Muscle layer of colon (tissue), 2 donors: ENCODE results near the gene SDS.

Source experiments
- H3K27ac ChIP-seq: one replicate; pipeline ENCODE4 v1.7.0; 2013; ENCODE audit warnings: low read depth, mild to moderate bottlenecking, low read length, moderate library complexity
- H3K27me3 ChIP-seq, 2 donors: one replicate each; pipeline ENCODE4 v1.7.0; 2013; ENCODE audit warnings: low read length in 2 of 2, mild to moderate bottlenecking in 2 of 2; ENCODE audit not compliant: insufficient read depth in 2 of 2, control insufficient read depth in 1 of 2
- H3K36me3 ChIP-seq: one replicate; pipeline ENCODE4 v1.7.0; 2013; ENCODE audit warnings: mild to moderate bottlenecking, low read length; ENCODE audit not compliant: insufficient read depth
- H3K4me1 ChIP-seq: one replicate; pipeline ENCODE4 v1.7.0; 2013; ENCODE audit warnings: mild to moderate bottlenecking, low read length; ENCODE audit not compliant: insufficient read depth
- H3K4me3 ChIP-seq, 2 donors: one replicate each; pipeline ENCODE4 v1.7.0; 2013; ENCODE audit warnings: low read length in 2 of 2, low read depth in 1 of 2, mild to moderate bottlenecking in 1 of 2, moderate library complexity in 1 of 2
- H3K9ac ChIP-seq: one replicate; pipeline ENCODE4 v1.7.0; 2013; ENCODE audit warnings: low read length
- H3K9me3 ChIP-seq: one replicate; pipeline ENCODE4 v1.7.0; 2013; ENCODE audit warnings: mild to moderate bottlenecking, low read length
- donor health status: abdominal sarcoma.
- donor health status: Adenocarcinoma of cecum.

Gene SDS

DNA sequence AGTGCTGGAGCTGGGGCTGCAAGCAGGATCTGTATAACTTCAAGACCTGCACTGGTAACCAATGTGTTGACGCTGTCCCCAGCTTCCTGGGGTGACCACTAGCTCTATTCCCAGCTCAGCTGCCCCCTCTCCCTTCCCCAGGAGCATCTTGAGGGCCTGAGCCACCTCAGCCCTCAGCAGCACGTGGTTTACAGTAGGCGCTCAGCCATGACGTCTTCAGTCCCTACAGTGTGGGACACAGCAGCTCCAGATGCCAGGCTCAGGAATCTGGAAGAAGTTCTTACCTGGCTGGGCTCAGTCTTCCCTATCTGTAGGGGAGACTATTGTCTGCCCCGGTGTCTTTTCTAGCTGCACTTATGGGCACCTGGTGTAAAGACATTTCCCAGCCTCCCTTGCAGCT is 8.6 kb downstream of the SDS start:
- Histone ChIP-seq H3K4me1 (no peaks in the 10 kb centered on the region), H3K4me3 (no peak overlapping the region), H3K27ac (no peak overlapping the region), H3K9me3 (no peaks in the 10 kb centered on the region), H3K36me3 (peaks cover 11% of the 10 kb centered on the region), H3K27me3 (peaks cover 0 to 5% of the 10 kb centered on the region in 2 donors), H3K9ac (no peak overlapping the region)

DNA sequence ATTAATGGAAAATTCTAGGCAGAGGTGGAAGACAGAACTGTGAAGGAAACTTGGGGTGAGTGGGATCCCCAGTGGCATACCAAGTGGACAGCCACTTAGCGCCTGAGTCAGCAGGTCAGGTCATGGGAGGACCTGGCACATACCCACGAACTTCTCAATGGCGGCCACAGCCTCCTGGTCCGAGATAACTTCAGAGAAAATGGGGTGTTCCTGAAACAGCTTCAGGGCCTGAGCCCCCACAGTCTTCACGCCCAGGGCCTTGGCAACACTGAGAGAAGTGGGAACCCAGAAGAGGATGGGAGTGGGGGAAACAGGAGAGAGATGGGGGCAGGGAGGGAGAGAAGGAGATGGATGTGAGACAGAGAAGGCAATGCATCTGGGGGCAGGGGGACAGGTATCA is 9.9 kb downstream of the SDS start:
- Histone ChIP-seq H3K9ac (no peak overlapping the region), H3K27me3 (no peaks in the 10 kb centered on the region), H3K36me3 (peaks cover 13% of the 10 kb centered on the region), H3K4me1 (no peaks in the 10 kb centered on the region), H3K9me3 (no peaks in the 10 kb centered on the region), H3K4me3 (no peak overlapping the region), H3K27ac (no peak overlapping the region)

DNA sequence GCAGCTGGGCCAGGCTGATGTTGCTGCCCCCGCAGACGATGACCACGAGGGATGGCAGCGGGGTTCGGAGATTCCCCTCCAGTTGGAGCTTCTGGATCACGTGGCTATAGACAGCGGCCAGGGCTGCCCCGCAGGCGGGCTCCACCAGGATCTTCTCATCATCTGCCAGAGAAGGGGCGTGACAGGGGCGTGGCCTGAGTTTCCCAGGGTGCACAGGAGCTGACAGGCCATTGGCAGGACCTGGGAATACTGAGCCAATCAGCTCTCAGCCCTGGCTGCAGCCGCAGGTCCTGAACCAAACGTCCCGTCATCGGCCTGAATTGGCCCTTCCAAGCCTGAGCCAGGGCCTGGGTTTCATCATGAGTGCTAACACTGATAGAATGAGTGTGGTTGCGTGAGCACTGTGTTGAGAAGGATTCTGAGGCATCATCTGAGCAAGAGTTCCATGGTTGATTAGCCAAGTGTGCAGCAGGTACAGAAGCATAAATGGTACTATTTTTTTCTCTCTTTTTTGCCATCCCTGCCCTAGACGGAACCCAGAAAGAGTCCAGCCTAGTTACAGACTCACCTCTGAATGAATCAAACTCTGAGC is 10.6 kb downstream of the SDS start:
- H3K36me3 ChIP-seq, result peaks cover 13% of the 10 kb centered on the region
- no peak overlapping the region for H3K4me3 ChIP-seq
- H3K27ac ChIP-seq, result no peak overlapping the region
- no peaks in the 10 kb centered on the region for H3K4me1 ChIP-seq
- no peaks in the 10 kb centered on the region for H3K27me3 ChIP-seq
- H3K9ac ChIP-seq, result no peak overlapping the region
- no peaks in the 10 kb centered on the region for H3K9me3 ChIP-seq

DNA sequence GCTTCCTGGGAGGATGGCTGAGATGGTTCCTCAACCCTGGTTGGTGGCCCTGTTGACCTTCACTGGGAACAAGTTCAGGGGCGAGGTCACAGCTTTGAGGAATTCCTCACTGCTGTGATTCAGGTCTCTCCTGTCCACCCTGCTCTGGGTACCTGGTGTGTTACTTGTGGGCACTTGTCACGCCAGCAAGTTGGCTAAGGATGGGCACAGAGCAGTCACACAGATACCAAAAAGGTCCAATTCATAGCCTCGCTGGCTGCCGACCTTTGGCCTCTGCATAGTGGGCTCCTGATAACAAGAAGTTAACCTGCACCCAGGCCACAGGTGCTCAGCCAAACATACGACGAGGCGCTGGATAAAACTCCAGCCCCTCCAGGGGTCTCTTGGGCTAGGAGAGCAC is 11.2 kb downstream of the SDS start:
- no peak overlapping the region for H3K27ac ChIP-seq

DNA sequence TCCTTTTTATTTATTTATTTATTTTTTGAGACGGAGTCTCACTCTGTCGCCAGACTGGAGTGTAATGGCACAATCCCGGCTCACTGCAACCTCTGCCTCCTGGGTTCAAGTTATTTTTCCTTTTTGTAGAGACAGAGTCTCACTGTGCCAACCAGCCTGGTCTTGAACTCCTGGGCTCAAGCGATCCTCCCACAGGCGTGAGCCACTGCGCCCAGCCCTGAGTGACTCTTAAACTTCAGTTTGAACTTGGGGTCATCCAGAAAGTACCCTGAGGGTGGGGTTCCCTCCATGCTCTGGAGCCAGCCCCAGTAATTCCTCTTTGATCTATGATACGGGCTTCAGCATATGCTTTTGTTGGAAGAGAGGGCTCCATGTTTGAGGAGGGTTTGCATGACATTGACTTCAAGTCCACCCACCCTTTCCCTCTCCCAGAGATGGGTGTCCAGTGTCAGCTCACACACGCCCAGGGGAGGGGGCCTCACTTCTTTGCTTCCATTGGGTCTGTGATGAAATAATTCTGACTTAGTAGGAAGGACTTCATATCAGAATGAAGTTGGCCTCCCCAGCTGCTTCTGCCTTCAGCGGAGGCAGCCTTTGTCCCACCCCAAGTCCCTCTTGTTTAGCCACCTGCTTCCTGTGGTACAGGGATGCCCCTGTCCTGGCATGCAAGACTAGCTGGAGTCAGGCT is 11.9 kb downstream of the SDS start:
- Histone ChIP-seq H3K27ac (no peak overlapping the region), H3K4me1 (no peaks in the 10 kb centered on the region), H3K27me3 (no peaks in the 10 kb centered on the region), H3K9me3 (no peaks in the 10 kb centered on the region), H3K4me3 (no peak overlapping the region), H3K36me3 (peaks cover 18% of the 10 kb centered on the region), H3K9ac (no peak overlapping the region)

More for the DNA sequence above, 11.2 kb downstream of the SDS start:
- H3K4me3 ChIP-seq, result no peak overlapping the region
- peaks cover 15% of the 10 kb centered on the region for H3K36me3 ChIP-seq
- H3K9me3 ChIP-seq, result no peaks in the 10 kb centered on the region
- H3K9ac ChIP-seq, result no peak overlapping the region
- no peaks in the 10 kb centered on the region for H3K4me1 ChIP-seq
- no peaks in the 10 kb centered on the region for H3K27me3 ChIP-seq

DNA sequence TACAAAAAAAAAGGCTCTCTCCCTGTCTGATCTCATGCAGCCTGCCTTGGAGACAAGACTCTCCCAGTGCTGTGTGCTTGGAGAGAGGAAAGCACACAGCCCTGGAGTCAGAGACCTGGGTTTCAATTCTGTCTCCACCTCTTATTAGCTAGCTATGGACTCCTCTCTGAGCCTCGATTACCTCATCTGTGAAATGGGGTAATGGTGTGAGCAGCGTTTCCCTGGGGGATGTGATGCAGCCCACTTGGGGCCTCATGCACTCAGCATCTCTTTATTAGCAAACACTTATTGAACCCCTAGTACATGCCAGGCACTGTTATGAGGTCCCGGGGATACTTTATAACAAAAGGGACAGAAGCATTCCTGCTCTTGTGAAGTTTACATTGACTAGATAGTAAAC is 12.5 kb downstream of the SDS start:
- Histone ChIP-seq H3K27ac (no peak overlapping the region), H3K9me3 (no peaks in the 10 kb centered on the region), H3K4me3 (no peak overlapping the region), H3K9ac (no peak overlapping the region), H3K36me3 (peaks cover 18% of the 10 kb centered on the region), H3K4me1 (no peaks in the 10 kb centered on the region), H3K27me3 (no peaks in the 10 kb centered on the region)

DNA sequence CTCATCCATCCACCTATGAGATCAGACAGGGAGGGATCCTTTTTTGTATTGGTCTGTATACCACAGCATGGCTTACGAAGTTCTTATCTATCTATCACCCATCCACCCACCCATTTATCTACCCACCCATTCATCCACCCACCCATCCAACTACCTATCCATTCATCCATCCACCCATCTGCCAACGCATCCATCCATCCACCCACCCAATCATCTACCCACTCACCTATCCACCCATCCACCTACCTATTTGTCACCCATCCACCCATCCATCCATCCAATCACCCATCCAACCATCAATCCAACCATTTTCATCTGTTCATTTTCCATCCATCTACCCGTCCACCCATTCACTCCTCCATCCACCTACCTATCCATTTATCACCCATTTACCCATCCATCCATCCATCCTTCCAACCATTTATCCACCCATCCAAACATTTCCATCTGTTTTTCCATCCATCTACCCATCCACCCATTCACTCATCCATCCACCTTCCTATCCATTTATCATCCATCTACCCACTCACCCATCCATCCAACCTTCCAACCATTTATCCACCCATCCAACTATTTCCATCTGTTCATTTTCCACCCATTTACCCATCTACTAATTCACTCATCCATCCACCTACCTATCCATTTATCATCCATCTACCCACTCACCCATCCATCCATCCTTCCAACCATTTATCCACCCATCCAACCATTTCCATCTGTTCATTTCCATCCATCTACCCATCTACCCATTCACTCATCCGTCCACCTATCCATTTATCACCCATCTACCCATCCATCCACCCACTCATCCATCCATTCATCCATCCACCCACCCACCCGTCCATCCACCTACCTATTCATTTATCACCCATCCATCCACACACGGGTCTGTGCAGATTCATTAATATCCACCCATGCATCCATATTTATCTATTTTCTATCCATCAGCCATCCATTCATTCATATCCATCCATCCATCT is 13.3 kb downstream of the SDS start:
- no peak overlapping the region for H3K4me3 ChIP-seq
- no peak overlapping the region for H3K27ac ChIP-seq
- H3K9ac ChIP-seq, result no peak overlapping the region
- H3K27me3 ChIP-seq, result no peaks in the 10 kb centered on the region
- H3K4me1 ChIP-seq, result no peaks in the 10 kb centered on the region
- no peaks in the 10 kb centered on the region for H3K9me3 ChIP-seq
- H3K36me3 ChIP-seq, result peaks cover 18% of the 10 kb centered on the region

DNA sequence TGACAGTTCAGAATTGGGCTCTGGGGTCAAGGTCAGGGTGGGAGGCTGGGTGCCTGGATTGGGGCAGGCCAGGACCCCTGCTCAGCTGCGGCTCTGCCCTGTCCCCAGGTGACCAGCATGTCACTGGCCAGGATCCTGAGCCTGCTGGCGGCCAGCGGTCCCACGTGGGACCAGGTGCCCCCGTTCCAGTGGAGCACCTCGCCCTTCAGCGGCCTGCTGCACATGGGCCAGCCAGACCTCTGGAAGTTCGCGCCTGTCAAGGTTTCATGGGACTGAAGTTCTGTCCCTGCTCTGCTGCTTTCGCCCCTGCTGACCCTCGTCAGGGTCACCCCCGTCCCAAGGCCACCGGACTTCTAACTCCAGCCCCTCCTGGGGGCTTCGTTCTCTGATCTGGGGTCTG is 15.3 kb downstream of the SDS start:
- Histone ChIP-seq H3K27ac (no peak overlapping the region), H3K36me3 (peaks cover 22% of the 10 kb centered on the region), H3K9ac (no peak overlapping the region), H3K9me3 (no peaks in the 10 kb centered on the region), H3K27me3 (no peaks in the 10 kb centered on the region), H3K4me1 (no peaks in the 10 kb centered on the region), H3K4me3 (no peak overlapping the region)

DNA sequence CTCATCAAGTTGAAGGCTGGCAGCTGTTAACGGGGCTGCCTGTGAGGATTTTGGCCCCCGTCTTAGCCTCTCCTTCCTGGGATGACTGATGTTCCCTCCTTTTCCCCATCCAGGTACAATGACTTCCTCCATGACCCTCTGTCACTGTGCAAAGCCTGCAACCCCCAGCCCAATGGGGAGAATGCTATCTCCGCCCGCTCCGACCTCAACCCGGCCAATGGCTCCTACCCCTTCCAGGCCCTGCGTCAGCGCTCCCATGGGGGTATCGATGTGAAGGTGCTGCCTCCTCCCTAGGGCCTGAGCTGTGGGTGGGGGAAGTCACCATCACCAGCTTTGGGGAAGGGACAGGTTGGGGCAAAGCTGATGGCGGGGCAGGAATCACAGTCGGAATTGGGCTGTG is 16.1 kb downstream of the SDS start:
- no peak overlapping the region for H3K4me3 ChIP-seq
- no peaks in the 10 kb centered on the region for H3K27me3 ChIP-seq
- no peak overlapping the region for H3K27ac ChIP-seq
- H3K9ac ChIP-seq, result no peak overlapping the region
- H3K9me3 ChIP-seq, result no peaks in the 10 kb centered on the region
- peaks cover 22% of the 10 kb centered on the region for H3K36me3 ChIP-seq
- no peaks in the 10 kb centered on the region for H3K4me1 ChIP-seq

DNA sequence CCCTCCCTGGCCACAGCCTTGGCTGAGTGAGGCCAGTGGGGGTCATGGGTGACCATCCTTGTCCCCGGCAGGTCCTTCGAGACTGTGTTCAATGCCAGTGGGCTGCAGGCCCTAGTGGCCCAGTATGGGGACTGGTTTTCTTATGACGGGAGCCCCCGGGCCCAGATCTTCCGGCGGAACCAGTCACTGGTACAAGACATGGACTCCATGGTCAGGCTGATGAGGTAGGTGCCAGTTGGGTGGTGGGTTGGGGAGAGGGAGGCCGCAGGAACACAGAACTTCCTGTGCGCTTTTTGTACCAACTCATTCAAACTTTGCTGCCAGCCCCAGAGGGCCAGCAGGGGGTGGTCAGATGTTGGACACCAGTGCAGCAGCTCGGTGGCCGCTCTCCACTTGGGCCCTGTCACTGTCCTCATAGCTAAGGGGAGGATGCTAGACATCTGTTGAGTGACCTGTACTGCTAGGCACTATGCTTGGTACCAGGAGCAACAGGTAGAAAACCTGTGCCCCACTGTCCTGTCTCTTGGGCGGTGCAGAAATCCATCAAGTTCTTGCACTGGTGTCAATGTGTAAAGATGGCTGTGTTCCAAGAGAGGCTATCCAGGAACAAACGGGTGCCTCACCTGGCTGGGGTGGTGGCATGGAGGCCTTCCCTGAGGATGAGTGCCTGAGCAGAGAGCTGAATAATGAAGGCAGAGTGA is 16.7 kb downstream of the SDS start:
- H3K9me3 ChIP-seq, result no peaks in the 10 kb centered on the region
- peaks cover 22% of the 10 kb centered on the region for H3K36me3 ChIP-seq
- H3K4me1 ChIP-seq, result no peaks in the 10 kb centered on the region
- H3K27ac ChIP-seq, result no peak overlapping the region
- H3K9ac ChIP-seq, result no peak overlapping the region
- no peak overlapping the region for H3K4me3 ChIP-seq
- H3K27me3 ChIP-seq, result no peaks in the 10 kb centered on the region

DNA sequence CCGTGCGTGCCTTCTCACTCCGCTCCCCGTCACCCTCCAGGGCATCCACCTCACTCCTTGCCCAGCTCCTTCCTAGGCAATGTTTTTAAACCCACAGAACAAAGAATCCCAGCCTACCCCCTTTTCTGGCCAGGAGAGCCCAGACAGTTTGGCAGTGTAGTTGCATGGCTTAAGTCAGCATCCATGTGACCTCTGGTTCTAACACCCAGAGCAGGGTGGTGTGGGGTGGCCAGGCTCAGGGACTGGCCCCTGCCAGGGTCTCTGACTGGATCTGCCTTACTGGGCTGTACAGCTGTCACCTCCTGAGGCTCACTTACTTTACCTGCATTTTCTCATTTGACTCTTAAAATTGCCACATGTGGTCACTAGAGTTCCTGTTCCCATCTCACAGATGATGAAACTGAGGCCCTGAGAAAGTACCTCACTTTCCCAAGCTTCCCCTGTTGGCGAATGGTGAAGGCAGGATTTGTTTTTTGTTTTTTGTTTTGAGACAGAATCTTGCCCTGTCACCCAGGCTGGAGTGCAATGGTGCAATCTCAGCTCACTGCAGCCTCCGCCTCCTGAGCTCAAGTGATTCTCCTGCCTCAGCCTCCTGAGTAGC is 18.3 kb downstream of the SDS start:
- Histone ChIP-seq H3K9me3 (no peaks in the 10 kb centered on the region), H3K9ac (no peak overlapping the region), H3K27ac (no peak overlapping the region), H3K4me1 (no peaks in the 10 kb centered on the region), H3K4me3 (no peak overlapping the region), H3K27me3 (no peaks in the 10 kb centered on the region), H3K36me3 (peaks cover 14% of the 10 kb centered on the region)
